Spinal cord (tissue), 10 donors: ENCODE data around the gene PCDH9. TPM values are rescaled to one million over a fixed set of nuclear protein-coding genes. Genes with fewer than 3 reads are reported as not detected.

Source experiments
- DNase-seq, 6 donors: peaks; one replicate each; pipeline versions ENCODE4 v3.0.0 to v3.0.0-alpha.2; 2013 to 2015; ENCODE audit warnings: low spot score in 6 of 6, low read depth in 4 of 6
- H3K27ac ChIP-seq: one replicate; pipeline ENCODE4 v1.5.1; 2013; ENCODE audit warnings: low read depth, low read length, control low read depth
- H3K27me3 ChIP-seq: one replicate; pipeline ENCODE4 v1.6.1; 2013; ENCODE audit warnings: low read length; ENCODE audit not compliant: control insufficient read depth, insufficient read depth
- H3K36me3 ChIP-seq: one replicate; pipeline ENCODE4 v1.6.1; 2013; ENCODE audit warnings: low read length; ENCODE audit not compliant: control insufficient read depth, insufficient read depth
- H3K4me1 ChIP-seq: one replicate; pipeline ENCODE4 v1.6.1; 2013; ENCODE audit warnings: low read length; ENCODE audit not compliant: control insufficient read depth, insufficient read depth
- H3K4me3 ChIP-seq: one replicate; pipeline ENCODE4 v1.5.1; 2013; ENCODE audit warnings: low read depth, low read length, control low read depth
- H3K9me3 ChIP-seq: one replicate; pipeline ENCODE4 v1.6.1; 2013; ENCODE audit warnings: low read length; ENCODE audit not compliant: control insufficient read depth, insufficient read depth
- WGBS: methylation state at CpG from one replicate; pipeline ENCODE4 v1.1.5; 2013; ENCODE audit warnings: missing lambda C conversion rate; ENCODE audit not compliant: insufficient coverage; 5-methylcytosine and 5-hydroxymethylcytosine counted together
- polyA plus RNA-seq, 2 donors: library from polyadenylated mRNA; unstranded; fragments of 120-200 nt; gene quantifications; one replicate each; pipeline ENCODE4 v1.2.1, GENCODE V29; 2013; ENCODE audit not compliant: insufficient read length in 2 of 2
- total RNA-seq, 2 donors: library from RNA; depleted of rRNA in 1 of 2; stranded (reverse); fragments of 120-200 nt in 1 of 2; fragments of >200 nt in 1 of 2; gene quantifications; one replicate each; pipeline versions ENCODE4 v1.2.3 to v1.2.4, GENCODE V29; 2013 to 2014
- donor health status: healthy.

The PCDH9 gene
- total and polyA plus RNA-seq, 4 donors: 37.6 to 180 (median 60.7) TPM

DNA sequence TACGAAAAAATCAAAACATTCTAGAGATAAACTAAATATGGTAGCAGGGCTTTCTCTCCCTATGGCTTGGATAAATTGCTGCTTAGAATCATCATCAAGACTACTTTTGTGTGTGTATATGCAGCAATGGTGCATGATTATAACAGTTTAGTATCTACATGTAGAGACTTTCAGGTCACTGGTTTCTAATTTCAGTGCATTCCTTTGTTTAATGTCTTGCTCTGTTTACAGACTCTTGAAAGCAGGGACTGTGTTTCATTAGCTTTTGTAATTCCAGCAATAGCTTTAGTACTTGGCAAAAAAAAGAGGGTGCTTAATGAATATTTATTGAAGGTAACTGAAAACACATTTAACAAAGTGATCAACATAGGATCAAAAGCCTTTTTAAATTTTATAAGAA, 420.7 kb downstream of the PCDH9 start:
- H3K27ac ChIP-seq: no peak overlapping the region
- peak in 2 of 6 donors; percentile 13 to 55 for DNase-seq
- H3K4me1 ChIP-seq: peaks cover 4% of the 10 kb centered on the region
- no peak overlapping the region for H3K4me3 ChIP-seq
- no peaks in the 10 kb centered on the region for H3K9me3 ChIP-seq
- H3K36me3 ChIP-seq: no peaks in the 10 kb centered on the region
- no CpG with 5 or more reads among the region's 1 CpG for WGBS
- H3K27me3 ChIP-seq: no peaks in the 10 kb centered on the region

DNA sequence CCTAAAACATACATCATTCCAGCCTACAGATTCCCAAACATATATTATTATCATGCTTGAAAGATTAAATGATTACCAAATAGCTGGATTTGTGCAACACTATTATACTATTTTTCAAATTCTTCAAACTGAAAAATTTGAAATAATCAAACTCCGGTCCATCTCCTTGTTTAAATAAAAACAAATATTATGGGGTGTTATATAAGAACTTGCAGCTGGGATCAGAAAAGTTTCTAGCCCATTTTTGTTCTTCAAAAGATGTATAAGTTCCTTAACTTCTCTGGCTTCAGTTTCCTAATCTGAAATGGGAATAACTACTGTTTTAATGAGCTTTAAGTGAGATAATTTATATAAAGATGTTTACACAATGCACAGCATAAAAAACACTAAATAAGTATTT, 422.9 kb downstream of the PCDH9 start:
- no peak overlapping the region for H3K27ac ChIP-seq
- peaks cover 4% of the 10 kb centered on the region for H3K4me1 ChIP-seq
- no CpG with 5 or more reads among the region's 1 CpG for WGBS
- no peak overlapping the region for H3K4me3 ChIP-seq
- no peak for DNase-seq
- H3K27me3 ChIP-seq: no peaks in the 10 kb centered on the region
- H3K36me3 ChIP-seq: no peaks in the 10 kb centered on the region
- H3K9me3 ChIP-seq: no peaks in the 10 kb centered on the region

DNA sequence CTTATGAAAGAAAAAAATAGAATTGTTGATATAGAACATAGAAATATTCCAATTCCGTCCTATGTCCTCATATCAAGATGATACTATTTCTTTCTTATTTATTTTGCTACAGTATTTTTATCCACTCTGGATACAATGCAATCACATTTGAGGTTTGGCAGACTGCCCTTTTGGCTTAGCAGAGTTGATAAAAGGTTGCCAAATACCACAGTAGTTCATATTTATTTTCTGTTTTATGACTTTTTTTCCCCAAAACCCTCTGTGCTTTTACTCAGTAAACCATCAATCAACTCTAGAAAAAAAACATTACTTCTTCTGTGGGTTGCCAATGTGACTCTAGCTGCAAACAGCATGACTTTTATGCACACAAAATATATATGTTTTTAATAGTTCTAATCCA, 424.5 kb downstream of the PCDH9 start:
- Histone ChIP-seq H3K4me3 (no peak overlapping the region), H3K9me3 (no peaks in the 10 kb centered on the region), H3K4me1 (peaks cover 4% of the 10 kb centered on the region), H3K27ac (no peak overlapping the region), H3K36me3 (no peaks in the 10 kb centered on the region), H3K27me3 (no peaks in the 10 kb centered on the region)
- peak in 2 of 6 donors; percentile 65 to 67 for DNase-seq
- WGBS: no CpG with 5 or more reads among the region's 1 CpG

DNA sequence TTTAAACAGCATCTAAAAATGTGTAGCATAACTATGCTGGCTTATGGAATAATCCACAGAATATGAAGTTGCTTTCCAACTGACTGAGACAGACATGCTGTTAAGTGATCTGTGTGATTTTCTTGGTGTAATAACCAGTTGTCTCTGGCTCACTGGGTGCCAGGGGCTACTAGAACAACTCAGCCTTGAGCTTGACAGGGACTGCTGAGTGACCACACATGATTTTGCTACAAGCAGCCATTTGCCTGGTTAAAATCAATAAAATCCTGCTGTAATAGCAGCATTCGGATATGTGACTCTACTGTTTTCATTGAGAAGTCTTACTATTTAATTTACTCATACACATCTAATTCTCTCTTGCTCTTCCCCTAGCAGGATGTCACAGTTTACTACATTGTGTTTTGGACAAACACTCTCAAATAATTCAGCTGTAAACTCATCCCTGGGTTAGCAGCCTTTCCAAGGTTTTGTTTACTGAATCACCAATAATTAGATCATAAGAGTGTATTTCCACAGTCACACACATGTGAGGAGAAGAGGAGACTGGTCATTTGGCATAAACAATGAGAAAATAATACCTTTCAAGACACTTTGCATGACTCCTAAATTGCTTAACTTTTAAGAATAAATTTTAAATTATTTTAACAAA, 426.2 kb downstream of the PCDH9 start:
- Histone ChIP-seq H3K27me3 (no peaks in the 10 kb centered on the region), H3K4me3 (no peak overlapping the region), H3K27ac (no peak overlapping the region), H3K9me3 (no peaks in the 10 kb centered on the region), H3K4me1 (peaks cover 2% of the 10 kb centered on the region), H3K36me3 (no peaks in the 10 kb centered on the region)
- DNase-seq: peak in 2 of 6 donors; percentile 40 to 84
- WGBS: no CpG with 5 or more reads among the region's 1 CpG

- Histone ChIP-seq H3K9me3 (no peaks in the 10 kb centered on the region), H3K36me3 (no peaks in the 10 kb centered on the region), H3K4me1 (no peaks in the 10 kb centered on the region), H3K27me3 (no peaks in the 10 kb centered on the region), H3K27ac (no peak overlapping the region), H3K4me3 (no peak overlapping the region)
- WGBS: 72% methylated on average over 2 of the region's 5 CpGs
- peak in 2 of 6 donors; percentile 13 to 38 for DNase-seq
Measured at GRCh38 chr13:66803013-66803807, 426.9 kb downstream of the PCDH9 start.

GRCh38 chr13:66795636-66796035, 434.5 kb downstream of the PCDH9 start:
- no peaks in the 10 kb centered on the region for H3K4me1 ChIP-seq
- H3K27ac ChIP-seq: peak overlapping the region; percentile 57
- no peaks in the 10 kb centered on the region for H3K9me3 ChIP-seq
- H3K36me3 ChIP-seq: no peaks in the 10 kb centered on the region
- no peak overlapping the region for H3K4me3 ChIP-seq
- no peaks in the 10 kb centered on the region for H3K27me3 ChIP-seq
- no CpG with 5 or more reads among the region's 2 CpGs for WGBS
- peak in 3 of 6 donors; percentile 42 to 74 (median 65) for DNase-seq

GRCh38 chr13:66794340-66795031, 435.6 kb downstream of the PCDH9 start:
- DNase-seq: peak in 2 of 6 donors; percentile 38 to 62
- H3K4me3 ChIP-seq: no peak overlapping the region
- no peaks in the 10 kb centered on the region for H3K27me3 ChIP-seq
- no peak overlapping the region for H3K27ac ChIP-seq
- 49% methylated on average over 3 of the region's 5 CpGs for WGBS
- no peaks in the 10 kb centered on the region for H3K36me3 ChIP-seq
- no peaks in the 10 kb centered on the region for H3K9me3 ChIP-seq
- no peaks in the 10 kb centered on the region for H3K4me1 ChIP-seq

- no CpG with 5 or more reads among the region's 2 CpGs for WGBS
- Histone ChIP-seq H3K36me3 (no peaks in the 10 kb centered on the region), H3K27ac (no peak overlapping the region), H3K4me3 (no peak overlapping the region), H3K27me3 (no peaks in the 10 kb centered on the region), H3K9me3 (no peaks in the 10 kb centered on the region), H3K4me1 (no peaks in the 10 kb centered on the region)
- no peak for DNase-seq
Measured at GRCh38 chr13:66790861-66791260, 439.3 kb downstream of the PCDH9 start.

GRCh38 chr13:66781241-66781640, 448.9 kb downstream of the PCDH9 start:
- peak in 2 of 6 donors; percentile 47 to 78 for DNase-seq
- Histone ChIP-seq H3K9me3 (no peaks in the 10 kb centered on the region), H3K4me3 (no peak overlapping the region)

More at GRCh38 chr13:66781241-66781640, 448.9 kb downstream of the PCDH9 start:
- no peak overlapping the region for H3K27ac ChIP-seq
- H3K36me3 ChIP-seq: no peaks in the 10 kb centered on the region
- H3K4me1 ChIP-seq: no peaks in the 10 kb centered on the region
- H3K27me3 ChIP-seq: no peaks in the 10 kb centered on the region
- 83% methylated on average over 1 of the region's 2 CpGs for WGBS
